Testis (tissue), 3 donors: ENCODE measurements around the gene AP2B1. TPM values are rescaled to one million over a fixed set of nuclear protein-coding genes. Genes with fewer than 3 reads are reported as not detected.

ENCODE experiments used
- DNase-seq: peaks from one replicate; pipeline ENCODE4 v3.0.0-alpha.2; 2019
- H3K27ac ChIP-seq, 2 donors: fragments of 200-600 bp; sonication (generic); one replicate each; pipeline ENCODE4 v1.5.1; 2019
- H3K27me3 ChIP-seq: fragments of 200-600 bp; sonication (generic); one replicate; pipeline ENCODE4 v1.5.1; 2019
- H3K36me3 ChIP-seq: fragments of 200-600 bp; sonication (generic); one replicate; pipeline ENCODE4 v1.5.1; 2017; ENCODE audit warnings: low read depth; ENCODE audit errors: missing control alignments
- H3K4me1 ChIP-seq: fragments of 200-600 bp; sonication (generic); one replicate; pipeline ENCODE4 v1.5.1; 2019
- H3K4me3 ChIP-seq, 2 donors: fragments of 200-600 bp; sonication (generic); one replicate each; pipeline ENCODE4 v1.5.1; 2017 to 2019
- H3K9me3 ChIP-seq: fragments of 200-600 bp; sonication (generic); one replicate; pipeline ENCODE4 v1.5.1; 2017
- CTCF ChIP-seq, 3 experiments: fragments of 450-650 bp in 2 of 3; fragments of 200-600 bp in 1 of 3; sonication (generic) in 1 of 3; IDR thresholded peaks; one replicate each; pipeline ENCODE4 v1.5.1; 2016 to 2019; ENCODE audit warnings: antibody characterized with exemption in 3 of 3, mild to moderate bottlenecking in 2 of 3, moderate library complexity in 1 of 3
- POLR2A ChIP-seq: fragments of 450-650 bp; IDR thresholded peaks from one replicate; pipeline ENCODE4 v1.6.1; 2017; ENCODE audit warnings: antibody characterized with exemption, mild to moderate bottlenecking, moderate library complexity
- WGBS, 2 donors: methylation state at CpG; one replicate each; pipeline ENCODE4 v1.1.5; 2018; 5-methylcytosine and 5-hydroxymethylcytosine counted together
- intact Hi-C: fragments of 100-400 bp; cut with DNase I; formaldehyde crosslinking; loops from one replicate; pipeline ENCODE4 v1.15.1; 2023; ENCODE audit warnings: low total_unique reads
- polyA plus RNA-seq: library from polyadenylated mRNA; stranded (reverse); fragments of 350-450 nt; fragmentation: Illumina TruSeq; extraction: RNeasy Lipid Tissue Mini Kit (QIAGEN cat#74804); gene quantifications from one replicate; pipeline ENCODE4 v1.2.3, GENCODE V29; 2014; ENCODE audit warnings: low read depth, low replicate concordance; ENCODE audit not compliant: insufficient read depth
- total RNA-seq, 2 donors: library from RNA; depleted of rRNA; stranded (reverse); fragments of >200 nt; gene quantifications; one replicate each; pipeline ENCODE4 v1.2.3, GENCODE V29; 2016

Gene AP2B1
- total and polyA plus RNA-seq, 3 donors from 2014 or later, result 132 to 310 (median 147) TPM

DNA sequence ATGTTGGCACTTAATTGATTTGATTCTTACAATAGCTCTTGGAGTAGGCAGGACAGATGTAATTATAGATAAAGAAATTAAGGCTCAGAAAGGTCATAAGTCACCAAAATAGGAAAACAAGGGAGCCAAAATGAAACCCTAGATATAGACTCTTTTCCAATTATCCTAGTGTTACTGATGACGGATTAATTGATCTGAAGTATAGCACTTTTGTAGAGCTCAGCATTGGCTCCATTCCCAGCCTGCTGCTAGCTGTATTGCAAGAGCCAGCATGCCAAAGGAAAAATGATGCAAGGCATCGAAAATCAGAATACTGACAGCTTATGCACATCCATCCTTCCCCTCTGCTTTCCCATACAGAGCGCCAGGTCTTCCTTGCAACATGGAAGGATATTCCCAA lies 122.8 kb downstream of the AP2B1 start:
- WGBS, 2 donors, result 92 to 93% methylated on average over 3 of the region's 3 CpGs
- TF ChIP-seq POLR2A (no peak), CTCF (IDR thresholded peaks at IDR 0.05) (no peak)
- Histone ChIP-seq H3K4me3 (no peak overlapping the region), H3K27ac (no peak overlapping the region), H3K4me1 (peaks cover 7% of the 10 kb centered on the region), H3K9me3 (no peaks in the 10 kb centered on the region), H3K27me3 (no peaks in the 10 kb centered on the region), H3K36me3 (no peaks in the 10 kb centered on the region)
- intact Hi-C loops, result no loop called here
- no peak for DNase-seq

DNA sequence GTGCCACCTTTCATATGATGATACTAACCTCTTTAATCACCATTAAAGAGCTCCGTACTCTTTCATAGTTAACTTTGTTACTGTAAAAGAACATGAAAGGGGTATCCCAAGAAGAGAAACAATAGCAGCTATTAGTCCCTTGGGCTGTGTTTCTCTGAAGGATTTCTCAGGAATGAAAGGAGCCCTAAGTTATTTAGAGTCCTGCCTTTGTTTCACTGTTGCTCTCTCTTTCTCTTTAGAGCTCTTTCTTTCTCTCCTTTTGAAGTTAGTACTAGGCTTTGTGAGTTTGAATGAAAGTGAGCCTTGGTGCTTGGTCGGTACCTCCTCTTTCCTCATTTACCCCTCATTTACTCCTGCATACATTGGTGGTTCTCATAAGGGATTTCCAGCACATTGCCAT lies 123.8 kb downstream of the AP2B1 start:
- H3K4me3 ChIP-seq, result no peak overlapping the region
- 84 to 98% methylated on average over 2 of the region's 2 CpGs for WGBS, 2 donors
- TF ChIP-seq POLR2A, result no peak
- no peak for TF ChIP-seq CTCF (IDR thresholded peaks at IDR 0.05)
- intact Hi-C loops, result no loop called here
- H3K36me3 ChIP-seq, result no peaks in the 10 kb centered on the region
- H3K4me1 ChIP-seq, result peaks cover 7% of the 10 kb centered on the region
- H3K27me3 ChIP-seq, result no peaks in the 10 kb centered on the region
- H3K27ac ChIP-seq, result no peak overlapping the region
- no peaks in the 10 kb centered on the region for H3K9me3 ChIP-seq
- DNase-seq, result no peak

- no peak overlapping the region for H3K4me3 ChIP-seq
- no peak for DNase-seq
- H3K4me1 ChIP-seq, result peaks cover 20% of the 10 kb centered on the region
- intact Hi-C loops, result no loop called here
- 43 to 52% methylated on average over 7 of the region's 7 CpGs for WGBS, 2 donors
- TF ChIP-seq POLR2A (no peak), CTCF (IDR thresholded peaks at IDR 0.05) (no peak)
- H3K36me3 ChIP-seq, result no peaks in the 10 kb centered on the region
- H3K27me3 ChIP-seq, result no peaks in the 10 kb centered on the region
- no peak overlapping the region for H3K27ac ChIP-seq
- H3K9me3 ChIP-seq, result no peaks in the 10 kb centered on the region
Measured at GRCh38 chr17:35713069-35713728, 126.1 kb downstream of the AP2B1 start.

DNA sequence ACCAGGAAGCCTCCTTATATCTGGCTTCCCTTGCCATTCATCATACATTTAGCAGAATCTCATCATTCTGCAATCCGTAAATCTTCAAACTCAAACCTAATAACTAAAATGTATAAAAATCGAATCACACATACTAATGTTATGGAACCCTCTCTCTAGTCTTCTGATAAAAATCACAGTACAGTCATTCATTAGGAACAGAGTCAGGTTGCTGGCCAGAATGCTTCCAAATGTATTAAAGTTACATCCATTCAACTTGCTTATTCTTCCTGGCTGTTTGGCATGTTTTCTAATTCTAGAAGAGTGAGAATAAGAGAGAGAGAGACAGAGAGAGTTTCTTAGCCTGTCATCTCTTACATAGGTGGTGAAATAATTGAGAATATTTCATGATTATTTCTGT lies 127.9 kb downstream of the AP2B1 start:
- no peak for TF ChIP-seq CTCF (IDR thresholded peaks at IDR 0.05)
- TF ChIP-seq POLR2A, result no peak
- WGBS, 2 donors, result 79 to 87% methylated on average over 2 of the region's 2 CpGs
- H3K4me1 ChIP-seq, result peaks cover 20% of the 10 kb centered on the region
- no peak for DNase-seq
- H3K27ac ChIP-seq, result no peak overlapping the region
- no peaks in the 10 kb centered on the region for H3K27me3 ChIP-seq
- H3K4me3 ChIP-seq, result no peak overlapping the region
- intact Hi-C loops, result no loop called here
- H3K9me3 ChIP-seq, result no peaks in the 10 kb centered on the region
- H3K36me3 ChIP-seq, result no peaks in the 10 kb centered on the region

- TF ChIP-seq CTCF (IDR thresholded peaks at IDR 0.05) (no peak), POLR2A (no peak)
- DNase-seq, result no peak
- Histone ChIP-seq H3K27ac (no peak overlapping the region), H3K4me3 (no peak overlapping the region), H3K27me3 (no peaks in the 10 kb centered on the region), H3K9me3 (no peaks in the 10 kb centered on the region), H3K4me1 (peaks cover 20% of the 10 kb centered on the region), H3K36me3 (no peaks in the 10 kb centered on the region)
- intact Hi-C loops, result no loop called here
Measured at GRCh38 chr17:35715416-35715815, 128.3 kb downstream of the AP2B1 start.
